ENCODE measurements around the gene SLC30A5. TPM values are rescaled to one million over a fixed set of nuclear protein-coding genes. Genes with fewer than 3 reads are reported as not detected.

SLC30A5 gene
- total and polyA plus RNA-seq, 7 donors = 8.3 to 56.4 (median 37.2) TPM

- Histone ChIP-seq H3K27me3 (no peaks in the 10 kb centered on the region), H3K36me3 (no peaks in the 10 kb centered on the region), H3K27ac (no peak overlapping the region), H3K9me3 (no peaks in the 10 kb centered on the region), H3K4me3 (no peak overlapping the region), H3K4me1 (no peaks in the 10 kb centered on the region)
- no peak for DNase-seq
- 24 to 71% methylated on average over 2 of the region's 2 CpGs for WGBS, 2 donors
- intact Hi-C loops (cut with DNase I) = no loop called here
- no peak for TF ChIP-seq EP300 (IDR thresholded peaks at IDR 0.05)
- TF ChIP-seq CTCF (IDR thresholded peaks at IDR 0.05) = no peak
- no peak for TF ChIP-seq POLR2A (IDR thresholded peaks at IDR 0.05)
- no peak for TF ChIP-seq POLR2AphosphoS5 (IDR thresholded peaks at IDR 0.05)
These were observed 14.8 kb upstream of the SLC30A5 start for GRCh38 chr5:69078921-69079540.

- Histone ChIP-seq H3K36me3 (no peaks in the 10 kb centered on the region), H3K27ac (no peak overlapping the region), H3K9me3 (no peaks in the 10 kb centered on the region), H3K27me3 (no peaks in the 10 kb centered on the region), H3K4me1 (no peaks in the 10 kb centered on the region), H3K4me3 (no peak overlapping the region)
- DNase-seq = no peak
- 92 to 96% methylated on average over 6 of the region's 6 CpGs for WGBS, 2 donors
- intact Hi-C loops (cut with DNase I) = no loop called here
- TF ChIP-seq EP300 (IDR thresholded peaks at IDR 0.05) = no peak
- TF ChIP-seq CTCF (IDR thresholded peaks at IDR 0.05) = no peak
- TF ChIP-seq POLR2A (IDR thresholded peaks at IDR 0.05) = no peak
- TF ChIP-seq POLR2AphosphoS5 (IDR thresholded peaks at IDR 0.05) = no peak
These were observed 14.3 kb upstream of the SLC30A5 start for GRCh38 chr5:69079556-69079955.

- Histone ChIP-seq H3K27ac (no peak overlapping the region), H3K36me3 (no peaks in the 10 kb centered on the region), H3K4me1 (no peaks in the 10 kb centered on the region), H3K9me3 (no peaks in the 10 kb centered on the region), H3K27me3 (peaks cover 0 to 4% (median 0%) of the 10 kb centered on the region in 3 donors), H3K4me3 (no peak overlapping the region)
- DNase-seq = no peak
- TF ChIP-seq EP300 (IDR thresholded peaks at IDR 0.05) (no peak), POLR2AphosphoS5 (IDR thresholded peaks at IDR 0.05) (no peak), POLR2A (IDR thresholded peaks at IDR 0.05) (no peak), CTCF (IDR thresholded peaks at IDR 0.05) (peak in 1 of 4 experiments; percentile 19)
- intact Hi-C loops (cut with DNase I) = no loop called here
These were observed 10.4 kb upstream of the SLC30A5 start for GRCh38 chr5:69083412-69083811.

GRCh38 chr5:69084195-69084594 is 9.6 kb upstream of the SLC30A5 start:
- no peaks in the 10 kb centered on the region for H3K36me3 ChIP-seq
- no peaks in the 10 kb centered on the region for H3K4me1 ChIP-seq
- intact Hi-C loops (cut with DNase I) = no loop called here
- peaks cover 0 to 4% (median 0%) of the 10 kb centered on the region in 3 donors for H3K27me3 ChIP-seq
- DNase-seq = no peak
- WGBS, 2 donors = 57 to 71% methylated on average over 3 of the region's 3 CpGs
- H3K27ac ChIP-seq = no peak overlapping the region
- TF ChIP-seq EP300 (IDR thresholded peaks at IDR 0.05) = no peak
- no peaks in the 10 kb centered on the region for H3K9me3 ChIP-seq
- H3K4me3 ChIP-seq = no peak overlapping the region

- H3K27ac ChIP-seq = no peak overlapping the region
- H3K9me3 ChIP-seq = no peaks in the 10 kb centered on the region
- DNase-seq = no peak
- H3K36me3 ChIP-seq = no peaks in the 10 kb centered on the region
- TF ChIP-seq CTCF (IDR thresholded peaks at IDR 0.05) (no peak), EP300 (IDR thresholded peaks at IDR 0.05) (no peak), POLR2AphosphoS5 (IDR thresholded peaks at IDR 0.05) (no peak), POLR2A (IDR thresholded peaks at IDR 0.05) (no peak)
- H3K27me3 ChIP-seq = peaks cover 0 to 4% (median 0%) of the 10 kb centered on the region in 3 donors
- H3K4me1 ChIP-seq = no peaks in the 10 kb centered on the region
- H3K4me3 ChIP-seq = no peak overlapping the region
- WGBS, 2 donors = 88 to 90% methylated on average over 2 of the region's 2 CpGs
- intact Hi-C loops (cut with DNase I) = no loop called here
These were observed 8.9 kb upstream of the SLC30A5 start for GRCh38 chr5:69084903-69085302.

Measured in sigmoid colon (tissue), 7 donors.